Fibroblast of upper back skin (primary cell): Measurements from ENCODE around the gene ERBB4.

ENCODE experiments used
- DNase-seq: peaks from one replicate; pipeline ENCODE4 v3.0.0-alpha.2; 2013

The ERBB4 gene

DNA sequence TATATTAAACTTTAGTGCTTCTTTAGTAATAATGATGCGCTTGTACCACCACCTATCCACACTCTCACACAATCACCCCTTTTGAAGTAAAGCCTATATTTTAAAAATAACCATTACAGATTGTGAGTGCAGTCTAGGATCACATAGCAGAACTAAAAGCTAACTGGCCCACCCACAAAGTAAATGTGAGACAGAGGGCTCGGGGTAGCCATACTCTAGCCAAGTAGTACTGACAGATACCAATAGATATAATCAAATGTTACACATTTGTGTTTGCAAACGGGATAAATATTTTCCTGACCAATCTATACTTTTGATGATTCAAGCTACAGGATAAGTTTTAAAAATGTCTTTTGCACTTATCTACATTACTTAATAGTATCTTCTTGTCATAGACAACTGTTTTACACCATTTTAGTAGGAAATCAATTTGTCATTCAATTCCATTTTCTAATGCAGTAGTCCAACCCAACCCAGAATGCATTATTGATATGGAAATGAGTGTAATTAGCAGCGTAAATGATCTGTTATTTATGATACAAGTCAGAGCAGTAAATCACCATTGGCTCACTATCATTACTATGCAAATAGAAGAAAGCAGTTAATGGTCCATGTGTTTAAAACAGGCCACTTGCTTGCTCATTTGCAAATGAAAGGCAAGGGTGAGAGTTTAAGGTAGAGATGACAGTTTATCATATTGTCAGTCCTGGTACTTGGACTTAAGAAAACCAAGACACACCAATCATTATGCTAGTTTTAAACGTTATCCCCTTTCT is 111.8 kb downstream of the ERBB4 start:
- no peak for DNase-seq

DNA sequence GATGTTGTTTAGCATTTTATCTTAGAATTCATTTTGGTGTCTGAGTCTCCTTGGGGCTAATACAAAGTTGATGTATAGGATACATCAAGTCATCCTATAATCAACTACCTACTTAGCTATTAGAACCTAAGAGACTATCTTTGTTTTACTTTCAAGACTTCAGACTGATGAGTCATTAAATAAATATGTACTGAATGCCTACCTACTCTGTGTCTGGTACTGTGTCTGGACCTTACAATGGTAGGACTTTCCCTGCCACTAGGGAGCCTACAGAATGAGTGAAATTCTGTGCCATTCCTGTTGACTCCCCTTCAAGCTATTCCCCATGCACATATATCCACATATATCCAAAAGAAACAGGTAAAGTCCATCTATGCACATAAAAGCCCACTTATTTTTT is 114.5 kb downstream of the ERBB4 start:
- no peak for DNase-seq

DNA sequence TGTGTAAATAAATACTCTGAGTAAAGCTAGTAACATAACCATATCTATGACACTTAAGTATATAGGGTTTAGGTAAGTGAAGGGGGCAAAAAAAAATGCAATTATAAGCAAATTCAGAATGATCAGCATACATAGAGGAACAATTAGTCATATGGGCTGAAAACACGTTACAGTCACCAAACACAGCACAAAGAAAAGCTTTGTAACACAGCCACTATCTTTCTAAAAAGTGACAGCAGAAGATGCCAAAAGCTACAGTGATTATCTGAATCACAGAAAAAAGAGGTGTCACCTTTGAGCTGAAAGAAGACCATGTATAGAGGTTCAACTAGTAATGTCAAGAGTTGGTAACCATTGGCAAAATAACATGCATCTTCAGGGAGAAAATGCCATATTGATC is 115.5 kb downstream of the ERBB4 start:
- DNase-seq = no peak

DNA sequence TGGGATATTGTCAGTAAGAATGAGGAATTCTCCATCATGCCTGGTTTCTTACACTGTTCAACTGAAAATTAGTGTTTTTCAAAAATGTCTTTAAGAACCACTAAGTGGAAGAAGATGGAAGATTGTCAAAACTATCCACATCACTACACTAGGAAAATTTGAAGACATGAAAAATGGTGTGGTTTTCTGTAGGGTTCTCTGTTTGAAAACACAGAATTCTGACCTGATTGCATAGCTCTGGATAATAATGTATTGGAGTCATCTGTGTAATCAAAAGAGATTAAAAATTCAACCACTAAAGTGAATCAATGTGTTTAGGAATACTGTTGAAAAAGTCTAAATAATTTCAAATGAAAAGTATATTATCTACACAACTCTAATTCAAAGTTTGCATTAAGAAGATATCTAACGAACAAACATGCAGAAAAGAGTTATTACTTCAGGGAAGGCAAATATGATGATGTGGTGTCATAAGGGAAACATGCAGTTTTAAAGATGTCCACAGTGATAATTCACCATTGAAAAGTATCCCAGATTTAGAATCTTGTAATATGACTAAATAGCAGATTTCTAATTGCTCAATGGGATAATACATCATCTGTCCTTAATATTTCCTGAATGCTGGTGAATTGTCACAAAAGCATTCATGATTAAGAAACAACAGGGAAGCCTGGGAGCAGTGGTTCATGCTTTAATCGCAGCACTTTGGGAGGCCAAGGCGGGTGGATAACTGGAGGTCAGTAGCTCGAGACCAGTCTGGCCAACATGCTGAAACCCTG is 116.9 kb downstream of the ERBB4 start:
- DNase-seq = peak; percentile 88

DNA sequence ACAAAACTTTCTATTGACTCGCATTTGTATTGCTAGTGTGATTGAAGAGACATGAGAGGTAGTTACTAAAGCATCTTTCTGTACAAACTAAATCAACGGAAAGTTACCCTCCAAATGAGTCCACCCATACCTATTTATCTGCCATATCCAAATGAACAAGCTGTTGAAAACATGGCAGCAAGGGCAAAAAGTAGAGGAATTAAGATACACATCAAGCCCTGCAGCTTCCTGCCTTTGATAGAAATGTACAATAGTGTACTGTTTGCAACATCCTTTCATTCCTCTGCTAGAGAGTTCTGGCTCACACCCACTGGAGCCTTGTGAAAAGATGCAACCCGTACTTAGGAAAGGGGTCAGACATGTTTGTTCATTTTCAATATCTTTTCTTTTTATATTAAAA is 122.5 kb downstream of the ERBB4 start:
- no peak for DNase-seq

DNA sequence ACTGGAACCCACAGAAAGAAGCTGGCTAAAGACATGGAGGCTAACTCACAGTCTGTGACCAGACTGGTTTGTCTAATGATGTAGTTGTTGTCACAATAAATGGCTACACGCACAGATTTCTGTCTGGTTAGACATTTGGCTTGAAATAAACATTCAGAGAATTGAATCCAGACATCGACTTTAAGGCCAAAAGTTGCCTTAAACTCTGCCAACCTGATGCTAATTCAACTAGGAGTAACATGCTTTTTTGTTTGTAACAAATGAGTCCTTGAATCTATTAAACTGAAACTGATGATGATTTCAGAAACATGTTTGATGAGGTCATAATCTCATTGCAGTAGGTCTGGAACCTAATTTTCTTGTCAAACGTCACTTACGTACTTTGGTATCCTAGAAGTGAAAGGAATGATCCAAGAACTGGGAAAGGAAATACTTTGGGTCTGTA is 123.8 kb downstream of the ERBB4 start:
- peak; percentile 51 for DNase-seq

DNA sequence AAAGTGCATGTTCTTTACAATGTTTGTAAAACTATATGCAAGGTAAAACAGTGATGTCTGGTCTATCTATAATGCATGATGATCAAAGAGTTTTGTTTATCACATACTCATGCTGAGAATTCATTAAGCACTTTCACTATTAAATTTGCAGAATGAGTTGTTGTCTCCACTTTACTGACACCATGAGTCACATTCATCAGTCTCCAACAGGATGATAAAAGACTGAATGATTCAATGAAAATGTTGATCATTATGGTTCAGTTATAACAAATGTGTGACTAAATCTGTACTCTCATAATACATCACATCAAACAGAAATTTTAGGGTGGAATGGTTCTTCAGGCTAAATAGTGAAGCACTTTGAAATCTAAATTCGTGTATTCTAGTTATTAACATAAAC is 129.0 kb downstream of the ERBB4 start:
- DNase-seq = no peak

DNA sequence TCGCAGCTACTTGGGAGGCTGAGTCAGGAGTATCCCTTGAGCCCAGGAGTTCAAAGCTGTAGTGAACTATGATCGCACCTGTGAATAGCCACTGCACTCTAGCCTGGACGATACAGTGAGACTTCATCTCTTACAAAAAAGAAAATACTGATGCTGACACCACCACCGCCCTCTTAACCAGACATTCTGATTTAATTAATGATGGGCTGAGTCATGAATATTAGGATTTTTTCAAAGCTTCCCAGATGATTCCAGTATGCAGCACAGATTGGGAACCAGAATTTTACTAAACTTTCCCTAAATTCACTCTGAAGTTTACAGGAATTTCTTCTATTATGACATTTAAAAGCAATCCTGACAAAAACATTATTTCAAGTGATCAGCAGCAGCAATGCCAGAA is 130.1 kb downstream of the ERBB4 start:
- DNase-seq = no peak

DNA sequence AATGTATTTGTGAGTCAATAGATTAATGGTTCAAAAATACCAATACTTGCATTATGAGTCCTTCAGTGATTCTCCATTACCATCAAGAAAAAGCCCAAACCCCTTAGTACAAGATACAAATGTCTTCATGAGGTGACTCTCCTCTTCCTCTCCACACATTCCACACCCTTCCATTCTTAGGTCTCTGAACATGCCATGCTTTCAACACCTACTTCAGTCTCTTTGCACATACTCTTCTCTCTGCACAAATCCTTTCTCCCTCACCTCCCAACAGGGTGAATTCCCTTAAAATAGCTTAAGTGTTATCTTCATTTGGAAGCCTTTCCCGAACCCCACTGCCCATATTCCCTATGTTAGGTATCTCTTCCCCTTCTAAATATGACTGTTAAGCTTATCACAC is 131.9 kb downstream of the ERBB4 start:
- DNase-seq = no peak

DNA sequence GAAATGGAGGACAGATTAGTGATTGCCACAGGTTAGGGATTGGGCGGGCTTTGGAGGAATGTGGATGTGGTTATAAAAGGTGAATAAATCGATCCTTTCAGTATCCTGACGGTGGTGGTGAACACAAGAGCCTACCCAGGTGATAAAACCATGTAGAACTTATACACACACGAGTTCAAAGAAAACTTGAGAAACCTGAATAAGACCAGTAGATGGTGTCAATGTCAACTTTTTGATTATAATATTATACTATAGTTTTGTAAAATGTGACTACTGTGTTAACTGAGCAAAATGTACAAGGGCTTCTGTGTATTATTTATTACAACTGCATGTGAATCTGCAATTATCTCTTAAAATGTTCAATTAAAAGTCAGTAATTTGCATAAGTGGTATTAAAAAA is 136.3 kb downstream of the ERBB4 start:
- no peak for DNase-seq

DNA sequence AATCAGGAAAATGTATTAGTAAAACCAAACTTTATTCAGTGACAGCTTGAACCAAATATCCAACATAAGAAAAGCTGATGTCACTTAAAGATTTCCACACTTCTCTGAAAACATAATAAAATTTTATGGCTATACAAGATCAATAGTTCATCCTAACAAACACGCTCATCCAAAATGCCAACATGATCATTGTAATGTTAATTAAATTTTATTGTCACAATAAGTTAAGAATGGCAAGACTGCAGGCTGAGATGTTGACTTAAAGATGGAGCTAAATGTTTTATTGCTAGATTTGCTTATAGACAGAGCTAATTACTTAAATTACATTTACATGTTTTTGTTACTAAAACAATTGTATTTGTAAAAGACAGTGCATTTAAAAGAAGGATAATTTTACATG is 140.3 kb downstream of the ERBB4 start:
- no peak for DNase-seq

DNA sequence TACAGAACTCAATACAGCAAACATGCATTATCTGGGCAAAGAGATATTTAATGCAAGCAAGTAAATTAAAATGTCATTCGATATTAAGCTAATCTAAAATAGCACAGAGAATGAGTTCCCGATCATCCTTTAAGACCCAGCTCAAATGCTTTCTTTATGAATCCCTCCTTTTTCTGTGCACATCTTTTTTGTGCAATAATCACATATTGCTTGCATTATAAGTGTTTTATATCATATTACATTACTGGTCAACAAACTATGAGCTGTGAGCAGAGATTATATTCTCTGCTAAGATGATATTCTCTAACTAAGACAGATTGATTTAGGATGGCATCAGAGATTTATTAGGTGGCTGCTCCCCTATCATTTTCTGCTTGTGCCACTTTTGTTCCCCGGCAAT is 146.1 kb downstream of the ERBB4 start:
- DNase-seq = peak; percentile 13

DNA sequence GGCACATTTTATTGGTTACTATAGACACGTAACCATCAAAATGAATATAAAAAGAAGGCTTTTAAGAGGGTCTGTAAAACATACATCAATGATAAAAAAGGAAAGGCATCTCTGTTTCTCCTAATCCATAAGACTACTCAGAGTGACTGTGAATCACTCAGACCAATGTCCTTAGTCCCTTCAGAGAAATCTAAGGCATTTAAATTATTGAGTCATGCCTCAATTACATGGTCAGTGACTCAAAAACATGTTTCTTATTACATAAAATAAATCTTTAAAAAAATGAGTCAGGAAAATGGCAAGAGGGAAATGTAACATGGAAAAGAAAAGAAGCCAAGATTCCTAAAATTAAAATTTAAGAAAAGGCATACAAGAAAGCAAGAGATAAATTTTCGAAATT is 146.6 kb downstream of the ERBB4 start:
- peak; percentile 75 for DNase-seq

DNA sequence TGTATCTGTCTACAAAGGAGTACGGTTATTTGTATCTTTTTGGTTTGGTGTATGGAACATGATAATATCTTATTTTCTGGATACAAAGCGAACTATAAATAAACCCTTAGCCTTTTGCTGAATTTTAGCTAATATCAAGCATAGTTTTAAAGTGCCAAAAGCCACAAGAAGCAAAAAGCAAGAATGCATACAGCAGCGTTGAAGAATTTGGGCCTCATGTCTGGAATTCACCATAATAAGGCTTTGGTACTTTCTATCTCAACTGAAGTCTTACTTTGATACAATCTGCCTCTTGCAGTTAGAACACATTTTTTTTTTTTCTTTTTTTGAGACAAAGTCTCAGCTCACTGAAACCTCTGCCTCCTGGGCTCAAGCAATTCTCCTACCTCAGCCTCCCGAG is 151.5 kb downstream of the ERBB4 start:
- DNase-seq = peak; percentile 47

DNA sequence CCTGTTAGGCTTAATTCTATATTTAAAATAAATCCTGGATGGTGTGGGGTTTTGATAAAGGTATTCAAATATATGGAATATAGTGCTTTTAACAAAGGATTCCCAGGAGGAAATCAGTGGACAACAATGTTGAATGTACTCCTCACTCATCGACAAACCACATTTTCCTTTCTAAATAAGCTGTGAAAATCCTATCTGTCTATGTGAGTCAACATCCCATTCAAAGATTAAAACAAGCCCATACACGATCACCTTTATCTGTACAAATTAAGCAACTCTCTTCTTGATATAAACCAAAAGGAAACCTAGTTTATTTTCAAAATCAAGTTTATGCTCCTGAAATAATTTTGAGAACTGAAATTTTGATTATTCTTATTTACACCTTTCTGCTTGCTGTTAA is 153.4 kb downstream of the ERBB4 start:
- DNase-seq = no peak

DNA sequence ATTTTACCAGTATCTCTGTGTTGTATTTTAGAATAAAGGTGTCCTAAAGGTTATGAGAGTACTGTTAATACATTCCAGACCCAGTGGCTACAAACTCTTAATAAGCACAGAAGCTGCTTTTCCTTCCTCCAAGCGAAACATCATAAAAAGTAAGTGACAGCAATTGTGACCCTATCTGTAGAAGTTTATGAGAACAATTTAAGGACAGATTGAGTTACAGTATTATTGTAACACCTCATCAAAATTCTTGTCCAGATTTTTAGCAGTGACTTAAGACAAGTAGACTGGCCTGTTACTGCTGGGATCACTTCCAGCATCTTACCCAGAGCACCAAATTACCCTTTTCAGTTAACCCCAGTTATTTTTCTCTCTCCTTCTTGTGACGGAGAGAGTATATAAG is 154.6 kb downstream of the ERBB4 start:
- DNase-seq = no peak

DNA sequence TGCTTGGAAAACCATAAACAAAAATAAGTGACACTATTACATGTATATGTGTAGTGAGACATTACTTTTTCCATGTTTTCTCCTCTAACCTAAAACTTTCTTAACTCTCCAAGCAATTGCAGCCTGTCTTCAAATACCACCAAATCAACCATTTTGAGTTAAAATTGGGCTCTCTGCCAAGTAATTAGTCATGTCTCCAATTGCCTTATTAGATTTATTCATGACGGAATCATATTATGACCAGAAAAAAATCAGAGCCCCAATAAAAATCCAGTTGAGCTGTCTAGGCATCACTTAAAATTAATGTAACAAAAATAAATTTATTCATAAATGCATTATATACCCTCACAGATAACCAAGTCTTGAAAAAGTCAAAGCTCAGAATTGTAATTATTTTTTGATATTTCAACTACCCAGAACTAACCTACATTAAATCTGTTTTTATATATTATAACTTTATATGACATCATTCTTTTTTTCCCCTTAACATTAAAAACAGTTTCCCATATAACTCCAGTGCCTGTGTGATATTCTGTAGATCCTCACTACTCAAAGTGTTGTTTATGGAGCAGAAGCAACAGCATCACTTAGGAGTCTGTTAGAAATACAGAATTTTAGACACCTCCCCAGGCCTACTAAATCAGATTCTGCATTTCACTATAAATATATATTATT is 157.0 kb downstream of the ERBB4 start:
- no peak for DNase-seq

DNA sequence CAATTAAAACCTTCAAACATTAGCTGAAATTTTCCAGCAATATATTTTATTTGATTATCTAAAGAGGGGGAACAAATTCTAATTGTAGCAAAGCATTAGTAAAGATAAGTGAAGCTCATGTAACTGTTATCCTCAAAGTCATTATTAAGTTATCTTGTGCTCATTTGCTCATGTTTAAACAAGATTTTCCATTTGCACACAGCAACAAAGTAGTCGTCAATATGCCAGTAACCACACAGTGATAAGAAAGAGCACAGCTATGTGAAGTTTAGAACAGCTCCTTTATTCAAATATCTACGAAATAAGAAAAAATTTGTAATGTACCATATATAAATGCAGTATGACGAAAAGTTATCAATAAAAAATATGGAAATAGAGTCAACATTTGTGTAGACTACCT is 159.5 kb downstream of the ERBB4 start:
- DNase-seq = no peak

DNA sequence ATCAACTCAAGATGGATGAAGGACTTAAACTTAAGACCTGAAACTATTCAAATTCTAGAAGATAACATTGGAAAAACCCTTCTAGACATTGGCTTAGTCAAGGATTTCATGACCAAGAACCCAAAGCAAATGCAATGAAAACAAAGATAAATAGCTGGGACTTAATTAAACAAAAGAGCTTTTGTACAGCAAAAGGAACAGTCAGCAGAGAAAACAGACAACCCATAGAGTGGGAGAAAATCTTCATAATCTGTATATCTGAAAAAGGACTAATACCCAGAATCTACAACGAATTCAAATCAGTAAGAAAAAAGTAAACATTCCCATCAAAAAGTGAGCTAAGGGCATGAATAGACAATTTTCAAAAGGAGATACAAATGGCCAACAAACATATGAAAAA is 171.2 kb downstream of the ERBB4 start:
- DNase-seq = no peak

DNA sequence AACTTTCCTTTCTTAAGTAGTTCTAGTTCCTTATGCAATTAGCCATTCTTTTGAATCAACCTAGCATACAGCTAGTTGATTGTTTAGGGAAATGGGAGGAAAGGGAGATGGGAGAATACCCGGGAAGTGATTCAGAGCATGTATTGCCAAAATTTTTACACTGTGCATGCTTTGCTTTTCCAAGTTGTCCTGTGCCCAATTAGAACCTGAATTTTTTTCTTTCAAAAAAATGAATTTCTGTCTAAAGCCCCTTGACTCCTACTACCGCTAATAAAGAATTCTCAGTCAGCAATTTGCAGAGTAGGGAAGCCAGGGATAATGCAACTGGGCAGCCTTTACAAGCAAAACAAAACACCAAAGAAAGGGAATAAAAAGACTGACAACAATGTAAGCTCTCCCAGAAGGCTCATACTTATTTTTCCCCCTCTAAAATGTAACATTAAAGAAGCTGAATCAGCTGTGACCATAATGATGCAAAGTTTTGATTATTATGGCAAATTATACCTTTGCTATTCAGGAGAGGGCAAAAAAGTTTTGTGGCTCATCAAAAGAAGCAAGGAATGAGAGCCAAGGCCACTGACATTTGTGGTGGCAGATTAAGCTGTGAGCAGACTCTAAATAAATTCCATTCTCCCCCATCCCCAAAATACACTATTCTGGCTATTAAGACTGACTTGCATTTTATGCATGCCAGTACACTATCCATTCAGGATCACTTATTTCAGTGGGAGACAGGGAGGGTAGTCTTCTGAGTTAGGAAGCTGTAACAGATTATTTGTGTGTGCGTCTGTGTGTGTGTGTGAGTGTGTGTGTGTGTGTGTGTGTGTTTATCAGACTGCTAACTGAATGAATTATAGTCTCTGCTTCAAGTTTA is 174.3 kb downstream of the ERBB4 start:
- DNase-seq = peak; percentile 71

DNA sequence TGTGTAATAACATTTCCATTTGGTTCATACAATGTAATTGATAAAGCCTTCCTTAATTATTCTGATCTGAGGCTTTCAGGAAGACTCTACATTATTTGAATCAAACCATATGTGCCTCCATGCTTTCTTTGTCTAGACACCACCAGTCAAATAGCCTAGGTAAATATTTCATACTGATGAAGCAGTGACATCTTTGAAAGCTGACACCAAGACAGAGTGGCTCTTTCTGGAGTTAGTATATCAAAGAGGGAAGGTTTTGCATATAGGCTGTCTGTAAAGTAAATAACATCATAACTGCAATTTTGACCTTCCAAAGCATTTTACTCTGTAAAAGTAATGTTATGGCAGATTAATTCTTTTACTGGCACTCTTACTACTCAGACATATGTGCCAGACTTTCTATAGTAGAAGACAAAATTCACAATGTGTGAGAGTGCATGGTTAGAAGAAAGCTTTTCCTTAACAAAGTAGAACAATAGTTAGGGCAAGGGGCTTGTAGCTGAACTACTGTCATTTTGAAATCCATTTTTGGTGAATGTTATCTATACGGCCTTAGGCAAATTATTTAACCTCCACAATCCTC is 177.3 kb downstream of the ERBB4 start:
- no peak for DNase-seq

DNA sequence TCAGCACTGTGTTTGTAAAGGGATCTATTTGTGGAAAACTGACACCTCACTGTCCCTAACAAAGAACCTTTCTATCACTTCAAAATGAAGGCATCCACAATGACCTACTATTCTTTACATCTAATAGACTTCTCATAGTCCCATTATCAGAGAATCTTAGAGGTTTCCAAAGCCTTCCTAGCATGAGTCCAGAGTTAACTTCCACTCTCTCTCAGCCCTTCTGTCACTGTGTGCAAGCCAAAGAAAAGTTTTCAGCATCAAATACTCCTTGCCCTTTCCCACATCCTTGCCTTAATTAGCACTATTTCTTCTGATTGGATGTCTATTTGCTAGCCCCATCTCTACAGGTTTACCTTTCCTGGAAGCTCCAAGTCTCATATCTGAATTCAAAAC is 178.5 kb downstream of the ERBB4 start:
- DNase-seq = no peak
